H1 (cell line): ENCODE data around the gene U2AF1L4.
A peak's percentile ranks its signal among the peaks of the same experiment; 100 is the strongest.

ENCODE experiments used
- CREB1 ChIP-seq: IDR thresholded peaks from 2 replicates; pipeline ENCODE4 v1.6.1; 2012; ENCODE audit warnings: inconsistent platforms
- EZH2 ChIP-seq: fragments of 200-600 bp; sonication (generic); IDR thresholded peaks from 2 replicates; pipeline ENCODE4 v1.7.1; 2012; ENCODE audit warnings: low read depth, mild to moderate bottlenecking, moderate library complexity, low read length, inconsistent platforms; ENCODE audit not compliant: severe bottlenecking
- HDAC2 ChIP-seq, 2 experiments: fragments of 300-600 bp in 1 of 2; sonication (generic) in 1 of 2; IDR thresholded peaks; 2 replicates each; pipeline ENCODE4 v1.6.1; 2011 to 2012; ENCODE audit warnings: low read depth in 2 of 2, low read length in 2 of 2, mild to moderate bottlenecking in 2 of 2, moderate library complexity in 2 of 2, borderline replicate concordance in 1 of 2, inconsistent platforms in 1 of 2
- HDAC6 ChIP-seq: IDR thresholded peaks from one replicate; pipeline ENCODE4 v1.7.1; 2012; ENCODE audit warnings: low read depth, mild to moderate bottlenecking, inconsistent platforms, low read length, moderate library complexity
- MAFK ChIP-seq: IDR thresholded peaks from 2 replicates; pipeline ENCODE4 v1.6.1; 2012; ENCODE audit warnings: low read depth, mild to moderate bottlenecking, improper control_type of control experiment, low read length
- POLR2A ChIP-seq, 2 experiments: IDR thresholded peaks; 1 replicate in 1 of 2; 2 replicates in 1 of 2; pipeline ENCODE4 v1.6.1; 2011; ENCODE audit warnings: low read depth in 2 of 2, low read length in 2 of 2, mild to moderate bottlenecking in 2 of 2; ENCODE audit errors: control extremely low read depth in 1 of 2
- POLR2AphosphoS5 ChIP-seq: IDR thresholded peaks from 2 replicates; pipeline ENCODE4 v1.6.1; 2011; ENCODE audit warnings: low read depth, low read length
- TF ChIP-seq, protein P1 (sequence below), 3 experiments: IDR thresholded peaks; 1 replicate in 2 of 3; 2 replicates in 1 of 3; pipeline versions ENCODE4 v1.5.1 to v1.6.1; 2011; ENCODE audit warnings: low read length in 3 of 3, mild to moderate bottlenecking in 3 of 3, inconsistent platforms in 2 of 3, low read depth in 1 of 3, moderate library complexity in 1 of 3; ENCODE audit not compliant: insufficient read depth in 1 of 3; ENCODE audit errors: control extremely low read depth in 1 of 3
- TF ChIP-seq, protein P2 (sequence below): IDR thresholded peaks from 2 replicates; pipeline ENCODE4 v1.6.1; 2011; ENCODE audit warnings: low read length, improper control_type of control experiment
- TF ChIP-seq, protein P3 (sequence below): IDR thresholded peaks from 2 replicates; pipeline ENCODE4 v1.6.1; 2012; ENCODE audit warnings: inconsistent platforms
- TF ChIP-seq, protein P4 (sequence below): IDR thresholded peaks from 2 replicates; pipeline ENCODE4 v1.6.1; 2012; ENCODE audit warnings: inconsistent platforms

DNA sequence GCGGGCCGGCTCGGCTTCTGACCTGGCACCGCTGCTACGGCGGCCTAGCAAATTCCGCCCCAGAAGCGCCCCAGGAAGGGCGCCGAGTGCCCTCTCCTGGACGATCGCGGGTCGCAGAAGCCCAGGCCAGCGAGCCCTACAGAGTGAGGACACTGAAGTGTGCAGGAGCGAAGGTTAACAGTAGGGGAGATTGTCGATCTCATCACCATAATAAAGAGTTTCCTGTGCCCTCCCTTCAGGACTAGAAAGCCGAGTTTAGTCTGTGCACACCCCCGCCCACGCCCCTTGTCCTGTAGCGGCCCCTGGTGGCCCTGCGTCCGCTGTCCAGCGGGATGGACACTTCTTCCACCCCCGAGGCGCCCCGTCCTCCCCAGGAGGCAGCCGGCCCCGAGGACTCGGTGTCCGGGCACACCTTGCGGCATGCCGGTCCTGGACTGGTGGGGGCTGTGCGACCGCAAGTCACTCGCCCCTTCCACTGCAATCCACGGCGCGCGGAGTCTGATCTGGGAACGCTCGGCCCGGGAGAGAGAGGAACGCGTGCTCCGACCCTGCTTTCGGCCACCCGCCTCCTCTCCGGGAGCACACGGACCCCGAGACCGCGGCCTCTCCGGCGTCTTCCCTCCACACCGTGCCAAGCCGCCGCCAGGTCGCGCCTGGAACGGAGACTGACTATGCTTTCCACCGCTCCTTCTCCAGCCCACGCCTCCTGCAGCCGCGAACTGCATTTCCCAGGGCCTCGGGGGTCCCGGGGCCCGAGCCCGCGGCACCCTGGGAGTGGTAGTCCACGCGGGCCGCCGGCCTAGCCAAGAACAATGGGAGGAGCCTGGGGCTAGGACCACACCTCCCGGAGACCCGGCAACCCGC lies 28.2 kb downstream of the U2AF1L4 start:
- TF ChIP-seq, protein P1, sequence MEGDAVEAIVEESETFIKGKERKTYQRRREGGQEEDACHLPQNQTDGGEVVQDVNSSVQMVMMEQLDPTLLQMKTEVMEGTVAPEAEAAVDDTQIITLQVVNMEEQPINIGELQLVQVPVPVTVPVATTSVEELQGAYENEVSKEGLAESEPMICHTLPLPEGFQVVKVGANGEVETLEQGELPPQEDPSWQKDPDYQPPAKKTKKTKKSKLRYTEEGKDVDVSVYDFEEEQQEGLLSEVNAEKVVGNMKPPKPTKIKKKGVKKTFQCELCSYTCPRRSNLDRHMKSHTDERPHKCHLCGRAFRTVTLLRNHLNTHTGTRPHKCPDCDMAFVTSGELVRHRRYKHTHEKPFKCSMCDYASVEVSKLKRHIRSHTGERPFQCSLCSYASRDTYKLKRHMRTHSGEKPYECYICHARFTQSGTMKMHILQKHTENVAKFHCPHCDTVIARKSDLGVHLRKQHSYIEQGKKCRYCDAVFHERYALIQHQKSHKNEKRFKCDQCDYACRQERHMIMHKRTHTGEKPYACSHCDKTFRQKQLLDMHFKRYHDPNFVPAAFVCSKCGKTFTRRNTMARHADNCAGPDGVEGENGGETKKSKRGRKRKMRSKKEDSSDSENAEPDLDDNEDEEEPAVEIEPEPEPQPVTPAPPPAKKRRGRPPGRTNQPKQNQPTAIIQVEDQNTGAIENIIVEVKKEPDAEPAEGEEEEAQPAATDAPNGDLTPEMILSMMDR (IDR thresholded peaks at IDR 0.05; ENCODE audit: control extremely low read depth in 1 of 3, insufficient read depth in 1 of 3, low read depth in 1 of 3, low read length in 3 of 3): peak; percentile 58 to 77 (median 67)
- TF ChIP-seq HDAC6: no peak
- no peak for TF ChIP-seq EZH2
- TF ChIP-seq, protein P2, sequence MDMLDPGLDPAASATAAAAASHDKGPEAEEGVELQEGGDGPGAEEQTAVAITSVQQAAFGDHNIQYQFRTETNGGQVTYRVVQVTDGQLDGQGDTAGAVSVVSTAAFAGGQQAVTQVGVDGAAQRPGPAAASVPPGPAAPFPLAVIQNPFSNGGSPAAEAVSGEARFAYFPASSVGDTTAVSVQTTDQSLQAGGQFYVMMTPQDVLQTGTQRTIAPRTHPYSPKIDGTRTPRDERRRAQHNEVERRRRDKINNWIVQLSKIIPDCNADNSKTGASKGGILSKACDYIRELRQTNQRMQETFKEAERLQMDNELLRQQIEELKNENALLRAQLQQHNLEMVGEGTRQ: no peak
- no peak for TF ChIP-seq MAFK
- TF ChIP-seq HDAC2 (IDR thresholded peaks at IDR 0.05; ENCODE audit: borderline replicate concordance in 1 of 2, low read depth in 2 of 2, low read length in 2 of 2): peak; percentile 22 to 94; a peak in 3 of 4 replicates
- 0 out of 2 replicates have a peak, but pooled peaks have one; percentile 49 for TF ChIP-seq CREB1
- peak in 1 of 2 experiments; percentile 88; a peak in 1 of 3 replicates for TF ChIP-seq POLR2A (IDR thresholded peaks at IDR 0.05; ENCODE audit: control extremely low read depth in 1 of 2, low read depth in 2 of 2, low read length in 2 of 2)
- TF ChIP-seq, protein P3, sequence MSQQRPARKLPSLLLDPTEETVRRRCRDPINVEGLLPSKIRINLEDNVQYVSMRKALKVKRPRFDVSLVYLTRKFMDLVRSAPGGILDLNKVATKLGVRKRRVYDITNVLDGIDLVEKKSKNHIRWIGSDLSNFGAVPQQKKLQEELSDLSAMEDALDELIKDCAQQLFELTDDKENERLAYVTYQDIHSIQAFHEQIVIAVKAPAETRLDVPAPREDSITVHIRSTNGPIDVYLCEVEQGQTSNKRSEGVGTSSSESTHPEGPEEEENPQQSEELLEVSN: peak; percentile 3; the same call in 1 of the 2 replicates
- TF ChIP-seq, protein P4, sequence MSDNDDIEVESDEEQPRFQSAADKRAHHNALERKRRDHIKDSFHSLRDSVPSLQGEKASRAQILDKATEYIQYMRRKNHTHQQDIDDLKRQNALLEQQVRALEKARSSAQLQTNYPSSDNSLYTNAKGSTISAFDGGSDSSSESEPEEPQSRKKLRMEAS: no peak; the same call in 1 of the 2 replicates
- TF ChIP-seq POLR2AphosphoS5: peak; percentile 64
